ENCODE data around the gene HMGCR. TPM values are rescaled to one million over a fixed set of nuclear protein-coding genes. Genes with fewer than 3 reads are reported as not detected.
A peak's percentile ranks its signal among the peaks of the same experiment; 100 is the strongest.
"Not testable (repeated sequence)": the region's sequence is repeated elsewhere in the genome, so short reads cannot be mapped to it uniquely, and the experiment has no call there.

HMGCR gene
- total RNA-seq, result 400 TPM

- peak; percentile 100 for DNase-seq
These were observed at the start of gene HMGCR for GRCh38 chr5:75336615-75337336. Gene HMGCR, plus strand, starts transcription at chr5:75337220. Its CDS starts 5,386 bp downstream, at chr5:75342606.

DNA sequence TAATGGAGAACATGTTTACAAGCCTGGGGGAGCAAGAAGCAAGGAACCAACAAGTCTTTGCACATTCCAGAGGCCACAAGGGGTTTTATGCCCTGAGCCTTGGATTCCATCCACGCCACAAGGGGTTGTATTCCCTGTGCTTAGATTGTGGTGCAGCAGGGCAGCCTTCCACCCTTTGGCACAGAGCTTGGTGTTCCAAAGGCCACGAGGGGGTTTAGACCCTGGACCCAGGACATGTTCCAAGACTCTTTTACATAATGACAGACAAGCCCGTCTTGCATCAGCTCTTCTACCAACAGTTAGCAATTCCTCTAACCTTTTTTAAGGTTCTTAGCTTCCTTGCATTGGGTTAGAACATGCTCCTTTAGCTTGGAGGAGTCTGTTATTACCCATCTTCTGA, 45.2 kb upstream of the HMGCR start:
- DNase-seq, result not testable (repeated sequence)

- no peak for DNase-seq
These were observed 36.9 kb upstream of the HMGCR start for GRCh38 chr5:75300084-75300483.

GRCh38 chr5:75303419-75303818, 33.6 kb upstream of the HMGCR start:
- no peak for DNase-seq

- not testable (repeated sequence) for DNase-seq
These were observed 32.5 kb upstream of the HMGCR start for GRCh38 chr5:75304486-75304885.

DNA sequence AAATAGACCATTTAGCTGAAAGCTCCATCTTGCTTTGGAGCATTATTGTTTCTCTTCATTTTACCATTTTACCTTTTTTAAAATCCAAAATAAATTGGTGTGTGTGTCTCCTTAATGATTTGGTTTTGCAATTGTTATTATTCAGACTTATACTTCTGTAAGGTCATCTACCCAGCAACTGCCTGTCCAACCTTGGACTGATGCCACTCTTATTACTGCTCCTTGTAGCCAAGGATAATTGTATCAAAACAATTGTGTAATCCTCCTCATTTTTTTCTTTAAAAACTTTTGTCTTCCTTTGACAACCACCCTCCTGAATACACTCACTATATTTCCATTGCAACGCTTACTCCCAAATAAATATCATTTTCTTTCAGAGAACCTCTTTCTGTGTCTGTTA, 30.3 kb upstream of the HMGCR start:
- no peak for DNase-seq

DNA sequence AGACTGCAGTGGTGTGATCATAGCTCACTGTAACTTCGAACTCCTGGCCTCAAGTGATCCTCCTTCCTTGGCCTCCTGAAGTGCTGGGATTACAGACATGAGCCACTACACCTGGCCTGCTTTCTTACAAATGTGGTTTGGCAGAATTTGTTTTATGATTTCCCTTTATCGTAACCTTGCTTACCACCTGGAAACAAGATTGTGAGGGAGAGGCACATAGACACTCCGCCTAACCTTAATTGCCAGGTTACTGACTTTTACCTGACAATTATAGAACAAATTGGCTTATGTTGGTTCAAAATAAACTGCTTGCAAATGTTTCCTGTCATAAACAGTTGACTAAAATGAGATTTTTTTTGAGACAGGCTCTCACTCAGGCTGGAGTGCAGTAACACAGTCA, 26.8 kb upstream of the HMGCR start:
- no peak for DNase-seq

DNA sequence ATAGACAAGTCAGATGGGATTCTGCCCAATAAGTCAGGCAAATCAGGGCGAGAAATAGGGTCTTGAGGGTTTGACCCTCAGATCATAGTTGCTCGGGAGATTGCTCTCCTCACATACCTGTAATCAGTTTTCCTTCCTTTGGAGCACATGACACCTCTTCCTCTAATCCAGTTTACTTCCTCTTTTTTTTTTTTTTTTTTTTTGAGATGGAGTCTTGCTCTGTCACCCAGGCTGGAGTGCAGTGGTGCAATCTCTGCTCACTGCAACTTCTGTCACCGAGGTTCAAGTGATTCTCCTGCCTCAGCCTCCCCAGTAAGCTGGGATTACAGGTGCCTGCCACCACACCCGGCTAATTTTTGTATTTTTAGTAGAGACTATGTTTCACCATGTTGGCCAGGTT, 17.9 kb upstream of the HMGCR start:
- not testable (repeated sequence) for DNase-seq

DNA sequence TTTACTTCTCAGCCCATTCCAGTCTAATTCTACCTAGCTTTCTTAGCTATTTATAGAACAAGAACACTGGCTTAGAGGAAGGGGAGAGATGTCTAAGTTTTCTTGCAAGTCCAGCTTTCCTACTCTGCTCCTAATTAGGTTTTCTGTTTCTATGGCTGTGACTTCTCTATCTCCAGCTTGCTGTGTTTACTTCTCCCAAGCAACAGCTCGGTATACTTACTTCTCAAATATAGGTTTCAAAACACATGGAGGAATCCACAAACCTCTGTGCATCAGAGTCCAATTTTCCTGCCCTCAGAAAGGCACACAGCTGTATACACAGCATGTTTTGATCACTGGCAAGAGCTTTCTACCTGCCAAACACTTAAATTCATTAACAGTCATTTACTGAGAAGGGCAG, 17.4 kb upstream of the HMGCR start:
- DNase-seq, result no peak

- DNase-seq, result no peak
These were observed 16.6 kb upstream of the HMGCR start for GRCh38 chr5:75320371-75320770.

- no peak for DNase-seq
These were observed 15.0 kb upstream of the HMGCR start for GRCh38 chr5:75322066-75322465.

GRCh38 chr5:75324791-75325190, 12.2 kb upstream of the HMGCR start:
- no peak for DNase-seq

DNA sequence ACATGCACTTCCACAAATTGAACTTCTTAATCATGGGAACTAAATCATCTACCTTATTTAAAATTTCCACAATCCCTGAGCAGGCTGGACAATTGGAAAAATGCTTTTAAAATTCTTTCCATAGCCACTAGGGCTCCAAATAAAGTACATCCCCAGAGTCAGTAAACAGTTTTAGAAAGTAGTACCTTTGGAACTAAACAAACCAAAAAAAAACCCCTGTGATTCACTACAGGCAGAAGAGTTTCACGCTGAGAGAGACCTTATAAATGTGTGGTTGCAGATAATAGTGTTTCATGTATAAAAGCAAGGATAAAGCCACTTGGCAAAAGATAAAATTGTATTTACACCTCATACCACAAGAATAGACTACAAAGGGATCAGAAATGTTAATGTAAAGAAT, 11.8 kb upstream of the HMGCR start:
- DNase-seq, result no peak

DNA sequence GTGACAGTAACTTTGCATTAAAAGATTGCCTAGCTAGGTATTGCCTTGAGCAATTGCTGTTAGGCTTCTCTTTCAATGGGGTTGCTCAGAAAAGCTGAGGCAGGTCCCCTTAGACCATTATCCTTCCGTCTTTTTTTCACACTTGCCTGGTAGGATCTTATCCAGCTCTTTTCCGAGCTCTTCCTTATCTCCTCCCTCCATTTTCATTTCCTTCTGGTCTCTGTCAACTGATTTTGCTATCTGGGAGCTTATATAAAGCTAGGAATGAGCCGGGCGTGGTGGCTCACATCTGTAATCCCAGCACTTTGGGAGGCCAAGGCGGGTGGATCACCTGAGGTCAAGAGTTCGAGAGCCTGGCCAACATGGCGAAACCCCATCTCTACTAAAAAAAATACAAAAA, 6.6 kb upstream of the HMGCR start:
- no peak for DNase-seq

DNA sequence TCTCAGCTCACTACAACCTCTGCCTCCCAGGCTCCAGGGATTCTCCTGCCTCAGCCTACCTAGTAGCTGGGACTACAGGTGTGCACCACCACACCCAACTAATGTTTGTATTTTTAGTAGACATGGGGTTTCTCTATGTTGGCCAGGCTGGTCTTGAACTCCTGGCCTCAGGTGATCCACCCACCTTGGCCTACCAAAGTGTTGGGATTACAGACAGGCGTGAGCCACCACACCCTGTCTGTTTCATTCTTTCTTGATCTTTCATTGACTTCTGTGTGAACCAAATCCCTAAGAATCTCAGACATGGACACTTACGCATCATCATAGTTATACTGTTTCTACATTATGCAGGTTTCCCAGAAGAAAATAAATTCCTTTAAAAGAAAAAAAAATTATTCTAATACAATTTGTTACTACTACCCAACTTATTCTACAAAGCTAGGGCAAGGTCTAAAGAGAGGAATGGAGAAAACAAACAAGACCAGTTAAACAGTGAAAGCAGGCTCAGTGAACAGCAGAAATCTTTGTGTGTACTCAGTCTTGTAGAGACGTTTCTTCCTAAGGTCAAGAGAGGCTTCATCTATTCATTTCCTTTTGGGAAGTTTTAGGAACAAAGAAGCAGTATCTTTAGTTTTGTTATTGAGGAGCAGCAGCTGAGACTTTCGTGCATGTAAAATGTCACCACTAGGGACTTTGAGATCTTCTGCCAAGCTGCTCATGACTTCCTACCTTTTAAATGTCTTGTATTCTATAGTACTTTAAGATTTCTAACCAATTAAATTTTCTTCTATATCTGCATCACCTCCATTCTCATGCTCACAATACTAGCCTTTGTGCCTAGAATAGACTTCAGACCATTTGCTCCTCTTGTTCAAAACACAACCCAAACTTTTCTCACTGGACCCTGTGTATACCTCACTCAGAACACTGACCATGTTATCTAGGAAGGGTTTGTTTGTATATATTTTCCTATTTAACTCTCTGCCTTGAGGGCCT, 5.6 kb upstream of the HMGCR start:
- no peak for DNase-seq

DNA sequence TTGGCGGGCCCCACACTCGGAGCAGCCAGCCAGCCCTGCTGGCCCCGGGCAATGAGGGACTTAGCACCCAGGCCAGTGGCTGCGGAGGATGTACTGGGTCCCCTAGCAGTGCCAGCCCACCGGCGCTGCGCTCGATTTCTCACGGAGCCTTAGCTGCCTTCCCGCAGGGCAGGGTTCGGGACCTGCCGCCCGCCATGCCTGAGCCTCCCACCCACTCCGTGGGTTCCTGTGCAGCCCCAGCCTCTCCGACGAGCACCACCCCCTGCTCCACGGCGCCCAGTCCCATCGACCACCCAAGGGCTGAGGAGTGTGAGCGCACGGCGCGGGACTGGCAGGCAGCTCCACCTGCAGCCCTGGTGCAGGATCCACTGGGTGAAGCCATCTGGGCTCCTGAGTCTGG, 3.3 kb upstream of the HMGCR start:
- not testable (repeated sequence) for DNase-seq

DNA sequence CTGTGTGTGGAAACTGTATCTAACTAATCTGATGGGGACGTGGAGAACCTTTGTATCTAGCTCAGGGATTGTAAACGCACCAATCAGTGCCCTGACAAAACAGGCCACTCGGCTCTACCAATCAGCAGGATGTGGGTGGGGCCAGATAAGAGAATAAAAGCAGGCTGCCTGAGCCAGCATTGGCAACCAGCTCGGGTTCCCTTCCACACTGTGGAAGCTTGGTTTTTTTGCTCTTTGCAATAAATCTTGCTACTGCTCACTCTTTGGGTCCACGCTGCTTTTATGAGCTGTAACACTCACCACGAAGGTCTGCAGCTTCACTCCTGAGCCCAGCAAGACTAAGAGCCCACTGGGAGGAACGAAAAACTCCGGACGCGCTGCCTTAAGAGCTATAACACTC, 2.6 kb upstream of the HMGCR start:
- not testable (repeated sequence) for DNase-seq

GRCh38 chr5:75335486-75335885, 1.5 kb upstream of the HMGCR start:
- DNase-seq, result no peak

DNA sequence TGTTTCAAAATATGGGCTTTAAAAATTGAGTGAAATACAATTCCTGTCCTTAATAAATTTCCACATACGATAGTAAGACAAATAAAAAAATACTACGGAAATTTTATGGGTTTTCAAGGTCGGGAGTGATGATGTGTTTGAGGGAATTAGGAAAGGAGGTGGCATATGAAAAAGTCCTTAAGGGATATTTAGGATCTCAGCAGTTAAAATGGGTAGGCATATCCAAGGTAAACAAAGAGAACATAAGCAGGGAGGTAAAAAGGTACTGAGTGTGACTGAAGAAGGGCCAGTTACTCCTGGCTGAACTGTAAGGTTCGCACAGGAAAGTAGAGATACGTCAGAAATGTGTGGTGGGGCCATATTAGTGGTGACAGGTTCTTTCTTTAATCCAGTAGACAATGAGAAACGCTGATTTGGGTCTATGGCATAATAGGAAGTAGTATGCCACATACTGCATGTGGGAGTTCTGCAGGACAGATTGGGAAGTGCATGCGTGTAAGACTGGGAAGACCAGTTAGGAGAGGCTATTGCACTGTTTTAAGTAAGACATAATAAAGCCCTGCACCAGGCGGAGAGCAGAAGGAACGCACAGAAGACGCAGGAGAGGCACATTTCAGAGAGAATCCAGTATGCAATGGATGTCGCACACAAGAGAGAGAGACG, 937 bp upstream of the HMGCR start:
- peak; percentile 72 for DNase-seq

GRCh38 chr5:75337366-75338021, 474 bp downstream of the HMGCR start:
- peak; percentile 17 for DNase-seq

- DNase-seq, result no peak
These were observed 1.4 kb downstream of the HMGCR start for GRCh38 chr5:75338408-75338807.

All from occipital lobe (tissue), 2 donors.